Lung microvascular endothelial cell (primary cell): Measurements from ENCODE around the gene WNT7A. TPM values are rescaled to one million over a fixed set of nuclear protein-coding genes. Genes with fewer than 3 reads are reported as not detected.

Experiments
- DNase-seq, 2 donors: peaks; one replicate each; pipeline versions ENCODE4 v3.0.0 to v3.0.0-alpha.2; 2010; ENCODE audit warnings: low read depth in 2 of 2
- total RNA-seq: library from RNA; depleted of rRNA; stranded (reverse); fragments of >200 nt; gene quantifications from 2 replicates; pipeline ENCODE4 v1.2.1, GENCODE V29; 2014

WNT7A gene
- total RNA-seq, 1 donor from 2014 or later, result not detected

GRCh38 chr3:13796701-13797460 lies 83.0 kb downstream of the WNT7A start:
- DNase-seq, result no peak

DNA sequence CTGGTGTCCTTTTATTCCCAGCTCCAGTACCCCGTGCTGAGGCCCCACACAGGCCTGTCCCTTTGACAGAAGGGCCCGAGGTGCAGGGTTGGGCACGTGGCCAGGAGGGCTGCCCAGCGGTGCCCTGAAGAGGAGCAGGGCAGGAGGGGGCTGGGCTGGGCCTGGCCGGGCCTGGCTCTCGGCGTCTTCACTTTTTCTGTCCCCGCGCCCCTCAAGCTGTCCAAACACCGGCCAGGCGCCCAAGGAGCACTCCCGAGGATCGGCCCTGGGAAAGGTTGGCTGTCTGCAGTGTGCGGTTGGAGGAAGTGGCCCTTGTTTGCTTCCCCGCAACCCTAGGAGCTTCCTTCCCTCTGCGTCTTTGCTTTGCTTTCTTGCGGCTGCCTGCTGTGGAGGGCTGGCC lies 84.1 kb downstream of the WNT7A start:
- no peak for DNase-seq

DNA sequence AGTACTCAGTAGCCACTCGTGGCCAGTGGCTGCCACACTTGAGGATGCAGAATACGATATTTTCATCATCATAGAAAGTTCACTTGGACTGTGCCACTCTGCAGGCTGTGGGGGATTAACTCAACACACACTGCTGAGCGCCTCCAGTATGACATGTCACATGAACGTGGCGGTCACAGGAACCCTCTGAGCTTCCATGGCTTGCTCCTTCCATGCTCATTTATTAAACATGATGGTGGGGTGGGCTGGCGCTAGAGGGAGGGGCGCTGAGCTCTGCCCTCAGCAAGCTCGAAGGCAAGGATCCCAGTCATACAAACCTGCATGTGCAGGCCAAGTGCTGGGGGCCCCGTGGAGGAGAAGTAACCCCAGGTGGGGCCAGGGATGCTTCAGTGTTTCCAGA lies 85.5 kb downstream of the WNT7A start:
- DNase-seq, result no peak

GRCh38 chr3:13793451-13793850 lies 86.4 kb downstream of the WNT7A start:
- no peak for DNase-seq

DNA sequence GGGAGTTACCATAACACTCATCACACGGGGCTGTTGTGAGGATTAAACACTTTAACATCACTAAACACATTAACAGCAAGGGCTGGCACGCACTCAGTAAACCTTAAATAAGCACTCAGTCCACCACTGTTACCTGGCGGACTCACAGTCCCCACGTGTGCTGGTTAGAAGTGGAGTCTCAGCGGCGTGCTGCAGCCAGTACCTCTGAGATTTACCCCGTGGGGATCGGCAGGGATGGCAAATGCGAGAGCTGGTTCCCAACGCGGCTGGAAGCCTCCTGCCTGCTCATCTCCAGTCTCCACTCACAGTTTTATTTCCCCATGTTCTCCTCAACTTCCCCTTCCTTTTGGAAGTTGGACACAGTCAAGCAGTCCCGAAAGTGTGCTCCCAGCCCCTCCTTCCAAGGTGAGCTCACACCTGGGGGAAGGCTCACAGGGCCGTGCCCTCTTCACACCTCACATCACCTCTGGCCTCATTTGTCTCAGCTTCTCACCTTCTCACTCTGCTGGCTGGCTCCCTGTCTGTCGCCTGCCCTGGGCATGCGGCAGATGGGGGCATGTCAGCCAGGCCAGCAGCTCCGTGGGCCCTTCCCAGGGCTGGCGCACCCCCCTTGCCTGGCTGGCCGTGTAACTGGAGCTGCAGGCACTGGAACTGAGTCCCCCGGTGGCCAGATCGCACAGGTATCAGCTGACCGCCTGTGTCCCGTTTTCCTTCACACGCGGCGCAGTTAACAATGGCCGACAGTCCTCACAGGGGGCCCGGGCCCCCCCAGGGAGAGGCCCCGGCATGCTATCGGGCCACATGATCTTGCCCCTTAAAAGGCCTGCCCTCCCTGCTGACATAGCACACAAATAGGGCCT lies 87.1 kb downstream of the WNT7A start:
- DNase-seq, result no peak

DNA sequence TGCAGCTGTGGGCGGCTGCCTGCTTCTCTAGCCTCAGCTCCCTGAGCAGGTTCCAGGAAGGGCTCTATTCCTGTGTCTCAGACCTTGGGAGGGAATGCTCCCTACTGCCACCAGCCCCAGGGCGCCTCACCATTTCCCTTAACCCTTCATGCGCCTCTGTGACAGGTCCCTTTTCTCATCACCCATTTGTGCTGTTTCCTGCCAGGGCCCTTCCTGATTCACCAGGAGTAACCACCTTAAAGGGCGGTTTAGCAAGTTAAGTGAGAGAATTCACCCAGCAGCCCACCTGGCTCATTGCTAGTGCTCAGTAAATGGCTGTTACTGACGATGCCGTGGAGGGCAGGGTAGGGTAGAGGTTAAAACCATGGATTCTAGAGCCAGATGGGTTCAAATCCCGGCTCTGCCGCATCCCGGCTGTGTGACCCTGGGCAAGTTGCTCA lies 87.8 kb downstream of the WNT7A start:
- no peak for DNase-seq

DNA sequence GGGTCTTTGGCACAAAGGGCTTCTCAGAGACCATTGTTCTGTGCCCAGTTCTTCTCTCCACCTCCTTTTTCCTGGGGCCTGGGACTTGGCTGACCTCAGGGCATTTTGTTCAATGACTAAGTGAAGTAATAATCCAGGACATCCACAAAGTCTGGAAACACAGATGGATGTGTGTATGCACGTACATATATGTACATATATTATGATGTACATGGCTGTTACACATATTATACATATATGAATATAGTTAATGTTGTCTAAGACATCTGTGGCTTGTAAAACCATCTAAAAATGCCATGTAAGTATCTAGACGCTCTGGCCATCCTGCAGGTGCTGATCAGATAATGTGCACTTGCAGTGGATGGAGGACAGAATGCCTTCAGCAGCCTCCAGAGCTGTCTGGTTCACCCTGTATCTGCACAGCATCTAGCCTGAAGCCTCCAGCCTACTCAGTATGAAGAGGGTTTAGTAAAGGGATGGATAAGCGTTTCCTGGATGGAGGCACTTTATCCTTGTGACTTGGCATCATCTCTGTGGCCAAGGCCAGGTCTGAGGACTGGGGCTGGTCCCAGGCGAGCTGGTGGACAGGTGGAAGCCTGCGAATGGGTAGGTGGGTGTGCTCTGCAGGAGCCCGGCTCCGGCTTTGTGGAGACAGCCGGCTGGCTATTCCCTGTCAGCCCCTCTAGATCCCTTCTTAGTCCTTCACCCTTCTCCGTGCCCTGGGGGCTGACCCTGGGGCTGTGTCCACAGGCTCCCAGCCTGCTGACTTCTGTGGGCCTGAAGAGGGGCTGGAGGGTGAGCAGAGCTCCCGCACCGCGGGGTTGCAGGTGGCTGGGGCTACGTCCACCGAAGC lies 88.4 kb downstream of the WNT7A start:
- no peak for DNase-seq

- no peak for DNase-seq
Observed at GRCh38 chr3:13790376-13791197, 89.3 kb downstream of the WNT7A start.

- DNase-seq, result no peak
Observed at GRCh38 chr3:13788522-13789424, 91.1 kb downstream of the WNT7A start.

DNA sequence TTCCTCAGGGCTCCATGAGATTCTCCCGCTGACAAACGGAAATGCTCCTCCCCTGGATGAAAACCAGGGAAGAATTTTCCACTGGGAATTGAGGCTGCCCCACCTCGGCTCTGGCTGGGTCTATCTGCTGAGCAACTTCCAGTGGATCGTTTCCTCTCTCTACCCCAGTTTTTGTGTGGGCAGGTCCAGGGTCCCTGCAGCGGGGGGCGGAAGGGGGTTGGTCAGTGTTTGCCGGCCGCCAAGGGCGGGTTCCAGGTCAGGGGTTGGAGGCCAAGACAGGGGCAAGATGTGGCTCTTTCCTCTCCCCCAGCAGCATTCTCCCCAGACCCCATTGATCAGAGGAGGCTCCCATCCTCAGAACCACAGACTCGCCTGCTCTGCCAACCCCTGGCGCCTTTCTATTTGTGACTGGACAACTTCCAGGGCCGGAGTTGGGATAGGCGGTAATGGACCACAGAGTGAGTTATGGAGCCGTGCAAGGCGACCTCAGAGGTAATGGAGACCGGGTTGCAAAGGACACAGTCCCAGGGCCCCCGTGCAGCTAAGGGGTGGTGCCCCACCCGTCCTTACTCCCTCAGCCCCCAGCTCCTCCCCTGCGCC lies 92.2 kb downstream of the WNT7A start:
- DNase-seq, result peak in 1 of 2 donors; percentile 11

DNA sequence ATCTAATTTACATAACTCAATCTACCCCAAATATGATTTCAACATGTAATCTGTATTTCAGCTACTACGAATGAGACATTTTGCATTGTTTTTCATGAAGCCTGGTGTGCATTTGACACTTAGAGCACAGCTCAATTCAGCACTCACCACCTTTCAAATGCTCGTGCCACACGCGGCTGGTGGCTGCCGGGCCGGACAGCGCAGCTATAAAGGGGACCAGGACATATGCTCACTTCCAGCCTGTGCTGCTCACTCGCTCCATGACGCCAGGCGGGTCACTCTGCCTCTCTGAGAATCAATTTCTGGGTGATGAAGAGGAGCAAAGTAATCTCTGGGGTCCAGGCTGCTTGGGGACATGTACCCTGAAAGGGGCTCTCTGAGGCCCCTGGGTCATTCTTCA lies 93.1 kb downstream of the WNT7A start:
- DNase-seq, result no peak

DNA sequence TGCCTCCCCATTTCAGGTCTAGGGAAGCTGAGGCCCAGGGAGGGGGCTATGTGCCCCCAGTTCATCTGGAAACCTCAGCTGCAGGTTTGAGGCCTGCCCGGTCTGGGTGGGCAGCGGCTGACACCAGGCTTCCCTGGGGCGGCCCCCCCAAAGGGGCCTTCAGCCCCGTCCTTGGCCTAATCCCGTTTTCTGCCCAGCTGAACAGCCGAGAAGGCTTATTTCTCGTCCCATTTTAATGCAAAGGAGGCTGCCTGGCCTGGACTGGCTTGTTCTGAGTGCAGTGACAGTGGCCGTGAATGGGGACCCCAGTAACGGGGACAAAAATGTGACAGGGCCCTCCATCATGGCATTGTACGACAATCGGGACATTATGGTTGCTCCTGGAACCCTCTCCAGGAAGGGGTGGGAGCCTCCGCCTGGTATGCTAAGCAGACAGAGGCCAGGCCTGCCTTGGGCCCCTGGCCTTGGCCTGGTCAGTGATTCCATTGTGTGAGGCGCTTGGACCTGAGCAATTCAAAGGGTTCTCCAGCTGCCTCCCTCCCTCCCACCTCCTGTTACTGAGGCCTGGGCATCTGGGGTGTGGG lies 93.9 kb downstream of the WNT7A start:
- no peak for DNase-seq

DNA sequence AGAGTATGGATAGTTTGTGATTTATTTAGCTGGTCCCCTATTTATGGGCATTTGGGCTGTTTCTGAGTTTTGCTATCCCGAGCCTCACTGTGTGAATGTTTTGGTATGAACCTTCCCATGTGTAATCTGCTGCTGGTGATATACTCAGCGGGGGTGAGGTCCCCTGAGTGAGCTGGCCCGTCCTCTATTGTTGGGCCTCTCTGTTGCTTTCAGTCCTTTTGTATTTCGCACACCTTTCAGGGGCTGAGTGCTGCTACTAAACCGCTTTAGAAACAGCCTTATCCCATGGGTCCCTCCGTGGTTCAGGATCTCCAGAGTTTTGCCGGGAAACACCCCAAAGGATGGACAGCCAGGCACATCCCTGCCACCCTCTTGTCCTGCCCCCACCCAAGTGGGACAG lies 94.5 kb downstream of the WNT7A start:
- no peak for DNase-seq

DNA sequence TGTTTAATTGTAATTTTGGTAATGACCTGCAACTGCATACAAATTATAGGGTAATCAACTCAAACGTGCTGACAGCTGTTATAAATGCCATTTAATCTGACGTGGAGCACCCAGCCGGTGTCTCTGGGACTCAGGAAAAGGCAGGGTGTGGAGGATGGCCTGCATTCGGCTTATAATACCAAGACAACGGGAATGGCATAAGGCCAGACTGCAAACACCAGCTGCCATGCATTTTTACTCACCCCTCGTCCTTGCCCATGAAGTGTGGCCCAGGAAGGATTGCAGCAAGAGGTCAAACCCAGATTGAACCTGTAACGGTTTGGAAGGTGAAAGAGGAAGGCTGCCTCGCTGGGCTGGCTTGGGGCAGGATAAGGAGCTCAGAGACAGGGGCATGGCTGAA lies 96.4 kb downstream of the WNT7A start:
- DNase-seq, result no peak

DNA sequence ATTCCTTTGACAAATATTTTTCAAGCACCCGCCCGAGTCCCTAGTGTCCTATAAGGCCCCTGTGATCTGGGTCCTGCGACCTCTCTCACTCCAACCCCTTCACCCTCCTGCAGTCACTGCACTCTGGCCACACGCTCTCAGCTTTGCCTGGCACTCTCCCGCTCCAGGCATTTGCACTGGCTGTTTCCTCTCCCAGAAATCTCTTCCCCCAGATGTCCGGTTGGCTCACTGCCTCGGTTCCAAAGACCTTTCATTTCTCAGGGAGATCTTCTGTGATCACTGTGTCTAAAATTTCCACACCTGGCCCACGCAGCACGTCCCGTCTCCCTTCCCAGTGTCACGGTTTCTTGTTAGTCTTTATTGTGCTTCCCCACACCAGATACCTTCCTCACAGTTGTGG lies 97.4 kb downstream of the WNT7A start:
- DNase-seq, result peak; percentile 12 to 80

- DNase-seq, result no peak
Observed at GRCh38 chr3:13781417-13781816, 98.5 kb downstream of the WNT7A start.

DNA sequence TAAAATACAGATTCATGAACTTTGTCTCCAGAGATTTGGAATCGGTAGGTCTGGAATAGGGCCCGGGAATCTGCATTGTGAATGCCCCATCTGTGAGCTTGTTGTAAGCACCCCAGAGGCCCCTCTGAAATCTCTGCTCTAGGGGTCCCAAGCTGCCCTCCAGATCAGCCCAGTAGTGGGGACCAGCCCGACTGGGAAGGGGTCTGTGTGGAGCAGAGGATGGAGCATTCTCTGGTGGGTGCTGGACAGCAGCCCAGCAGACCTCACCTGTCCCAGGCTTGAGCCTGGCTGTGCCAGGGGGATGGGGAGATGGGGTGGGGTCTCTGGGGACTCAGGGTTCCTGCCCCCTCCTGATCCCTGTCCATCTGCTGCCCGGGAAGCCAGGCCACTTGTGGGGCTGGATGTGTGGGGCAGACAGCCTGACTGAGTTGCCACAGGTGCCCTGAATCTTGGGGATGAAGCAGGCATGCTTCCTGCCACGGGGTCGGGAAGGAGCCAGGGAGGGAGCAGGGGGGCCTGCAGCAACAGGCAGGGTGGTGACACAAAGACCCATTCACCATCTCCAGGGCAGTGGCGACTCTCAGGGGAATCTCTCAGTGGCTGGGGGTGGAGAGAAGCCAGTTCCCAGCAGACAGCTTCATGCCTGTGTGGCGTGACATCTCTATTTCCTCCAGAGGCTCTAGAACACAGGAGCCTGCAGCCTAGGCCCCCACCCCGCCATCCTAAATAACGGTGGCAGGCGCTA lies 99.3 kb downstream of the WNT7A start:
- no peak for DNase-seq

- no peak for DNase-seq
Observed at GRCh38 chr3:13776253-13777050, 103.4 kb downstream of the WNT7A start.
